ENCODE results near the gene LSP1. TPM values are rescaled to one million over a fixed set of nuclear protein-coding genes. Genes with fewer than 3 reads are reported as not detected.

Gene LSP1
- total and polyA plus RNA-seq, 10 donors = 136 to 422 (median 335) TPM

- peaks cover 0 to 10% (median 6%) of the 10 kb centered on the region in 6 donors for H3K4me1 ChIP-seq
- WGBS, 5 donors = 84 to 90% (median 87%) methylated on average over 16 to 33 of the region's 33 CpGs
- intact Hi-C loops (cut with DNase I; ENCODE audit: low total_unique reads) = no loop called here
- DNase-seq = peak; percentile 67
- H3K27me3 ChIP-seq (replicated peaks in 1 of 7) = peaks cover 0 to 30% (median 0%) of the 10 kb centered on the region in 7 donors
- TF ChIP-seq POLR2AphosphoS5 (IDR thresholded peaks at IDR 0.05) = no peak
- no peak for TF ChIP-seq POLR2A (IDR thresholded peaks at IDR 0.05)
- no peak for TF ChIP-seq CTCF (IDR thresholded peaks at IDR 0.05 in 8 of 11, conservative IDR thresholded peaks at IDR 0.05 in 3 of 11)
- no peak overlapping the region for H3K4me3 ChIP-seq
- no peak overlapping the region for H3K27ac ChIP-seq
- no peaks in the 10 kb centered on the region for H3K36me3 ChIP-seq
- H3K9me3 ChIP-seq = no peaks in the 10 kb centered on the region
Measured at GRCh38 chr11:1935156-1936071, 82.5 kb downstream of the LSP1 start.

- no peak overlapping the region for H3K27ac ChIP-seq
- TF ChIP-seq POLR2A (IDR thresholded peaks at IDR 0.05) = no peak
- TF ChIP-seq CTCF (IDR thresholded peaks at IDR 0.05 in 8 of 11, conservative IDR thresholded peaks at IDR 0.05 in 3 of 11) = no peak
- no peak for TF ChIP-seq POLR2AphosphoS5 (IDR thresholded peaks at IDR 0.05)
- peaks cover 0 to 10% (median 6%) of the 10 kb centered on the region in 6 donors for H3K4me1 ChIP-seq
- 91 to 92% (median 92%) methylated on average over 33 to 34 of the region's 34 CpGs; no CpG with 5 or more reads in 1 of the 5 donors for WGBS, 5 donors
- no peaks in the 10 kb centered on the region for H3K36me3 ChIP-seq
- H3K9me3 ChIP-seq = no peaks in the 10 kb centered on the region
- intact Hi-C loops (cut with DNase I; ENCODE audit: low total_unique reads) = no loop called here
- no peak overlapping the region for H3K4me3 ChIP-seq
- peak; percentile 68 for DNase-seq
- peaks cover 0 to 28% (median 0%) of the 10 kb centered on the region in 7 donors for H3K27me3 ChIP-seq (replicated peaks in 1 of 7)
Measured at GRCh38 chr11:1936072-1936780, 83.3 kb downstream of the LSP1 start.

- H3K9me3 ChIP-seq = no peaks in the 10 kb centered on the region
- H3K27me3 ChIP-seq (replicated peaks in 1 of 7) = peaks cover 0 to 23% (median 0%) of the 10 kb centered on the region in 7 donors
- intact Hi-C loops (cut with DNase I; ENCODE audit: low total_unique reads) = no loop called here
- DNase-seq = peak; percentile 76
- peaks cover 0 to 9% (median 6%) of the 10 kb centered on the region in 6 donors for H3K4me1 ChIP-seq
- no peak overlapping the region for H3K4me3 ChIP-seq
- 83 to 93% (median 91%) methylated on average over 15 to 34 of the region's 34 CpGs for WGBS, 5 donors
- H3K27ac ChIP-seq = no peak overlapping the region
- no peaks in the 10 kb centered on the region for H3K36me3 ChIP-seq
- TF ChIP-seq POLR2AphosphoS5 (IDR thresholded peaks at IDR 0.05) (no peak), CTCF (IDR thresholded peaks at IDR 0.05 in 8 of 11, conservative IDR thresholded peaks at IDR 0.05 in 3 of 11) (no peak), POLR2A (IDR thresholded peaks at IDR 0.05) (no peak)
Measured at GRCh38 chr11:1936781-1937615, 84.1 kb downstream of the LSP1 start.
